ENCODE data around the gene G3BP2.
A peak's percentile ranks its signal among the peaks of the same experiment; 100 is the strongest.

G3BP2 gene

DNA sequence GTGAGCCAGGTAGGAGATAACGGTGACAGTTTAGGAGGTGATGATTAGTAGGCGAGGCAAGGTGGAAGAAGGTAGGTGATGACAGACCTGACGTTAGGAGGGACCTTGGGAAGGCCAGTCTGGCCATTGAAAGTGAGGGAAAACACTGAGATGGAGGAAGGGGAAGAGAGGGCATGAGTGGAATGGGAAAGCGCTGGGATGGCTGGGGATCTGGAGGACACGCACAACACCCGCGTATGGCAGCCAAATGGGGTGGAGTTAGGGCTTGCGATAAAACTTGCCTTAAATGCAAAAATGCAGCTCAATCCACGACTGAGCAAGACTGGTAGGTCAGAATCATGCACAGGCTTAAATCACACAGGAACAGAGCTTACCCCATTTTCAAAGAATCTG is 42.3 kb downstream of the G3BP2 start:
- Histone ChIP-seq H3K9me3 (ENCODE audit: insufficient read depth, low read length) (no peaks in the 10 kb centered on the region), H4K20me1 (ENCODE audit: insufficient read depth, low read length) (no peaks in the 10 kb centered on the region), H3K36me3 (replicated peaks; ENCODE audit: low read depth, low read length) (no peaks in the 10 kb centered on the region), H3K27ac (ENCODE audit: low read length) (no peak overlapping the region), H3K9ac (ENCODE audit: low read length) (peak overlapping the region; percentile 59), H3K79me2 (ENCODE audit: low read length) (no peaks in the 10 kb centered on the region), H3K4me2 (ENCODE audit: low read length) (peak overlapping the region; percentile 90), H3K4me3 (ENCODE audit: low read length) (peak overlapping the region; percentile 97), H3K4me1 (ENCODE audit: low read length) (peaks cover 10% of the 10 kb centered on the region), H2AFZ (ENCODE audit: low read depth, low read length) (peak overlapping the region; percentile 98), H3K27me3 (ENCODE audit: low read depth, low read length) (no peaks in the 10 kb centered on the region)
- no peak for TF ChIP-seq EZH2phosphoT487 (IDR thresholded peaks at IDR 0.05; ENCODE audit: low read depth)
- TF ChIP-seq, protein P1, sequence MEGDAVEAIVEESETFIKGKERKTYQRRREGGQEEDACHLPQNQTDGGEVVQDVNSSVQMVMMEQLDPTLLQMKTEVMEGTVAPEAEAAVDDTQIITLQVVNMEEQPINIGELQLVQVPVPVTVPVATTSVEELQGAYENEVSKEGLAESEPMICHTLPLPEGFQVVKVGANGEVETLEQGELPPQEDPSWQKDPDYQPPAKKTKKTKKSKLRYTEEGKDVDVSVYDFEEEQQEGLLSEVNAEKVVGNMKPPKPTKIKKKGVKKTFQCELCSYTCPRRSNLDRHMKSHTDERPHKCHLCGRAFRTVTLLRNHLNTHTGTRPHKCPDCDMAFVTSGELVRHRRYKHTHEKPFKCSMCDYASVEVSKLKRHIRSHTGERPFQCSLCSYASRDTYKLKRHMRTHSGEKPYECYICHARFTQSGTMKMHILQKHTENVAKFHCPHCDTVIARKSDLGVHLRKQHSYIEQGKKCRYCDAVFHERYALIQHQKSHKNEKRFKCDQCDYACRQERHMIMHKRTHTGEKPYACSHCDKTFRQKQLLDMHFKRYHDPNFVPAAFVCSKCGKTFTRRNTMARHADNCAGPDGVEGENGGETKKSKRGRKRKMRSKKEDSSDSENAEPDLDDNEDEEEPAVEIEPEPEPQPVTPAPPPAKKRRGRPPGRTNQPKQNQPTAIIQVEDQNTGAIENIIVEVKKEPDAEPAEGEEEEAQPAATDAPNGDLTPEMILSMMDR (IDR thresholded peaks at IDR 0.05; ENCODE audit: low read depth, low read length), result no peak

DNA sequence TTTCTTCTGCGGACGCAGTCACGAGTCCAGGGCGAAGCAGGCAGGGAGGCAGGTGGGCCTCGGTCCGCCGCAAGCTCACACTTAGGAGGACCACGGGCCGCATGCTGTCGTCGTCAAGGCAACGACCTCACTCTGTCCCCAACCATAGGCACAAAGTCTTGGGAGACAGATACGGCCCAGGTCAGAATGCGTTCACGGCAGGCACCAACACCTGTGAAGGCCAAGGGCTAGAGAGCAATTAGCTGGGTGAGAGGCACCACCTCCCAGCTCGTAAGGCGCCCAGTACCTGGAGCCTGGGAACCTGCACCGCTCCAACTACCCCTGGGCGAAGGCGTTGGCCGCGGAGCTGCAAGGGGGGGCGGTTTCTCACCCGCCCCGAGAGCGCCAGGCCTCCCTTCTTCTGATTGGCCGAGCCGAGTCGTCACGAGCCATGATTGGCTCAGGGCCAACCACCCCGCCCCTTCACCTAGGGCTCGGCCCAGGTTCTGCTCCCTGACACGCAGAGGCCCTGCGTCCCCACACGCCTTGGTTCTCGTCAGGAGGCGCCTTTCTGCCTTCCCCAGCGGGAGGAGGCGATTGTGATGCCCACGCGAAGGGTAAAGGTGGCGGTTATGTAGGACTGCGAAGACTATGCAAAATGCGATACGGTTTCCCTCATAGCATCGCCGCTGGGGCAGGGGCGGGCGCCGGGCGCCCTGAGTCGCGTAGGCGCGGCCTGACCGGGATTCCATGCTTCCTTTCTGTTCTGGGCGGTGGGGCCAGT is 42.9 kb downstream of the G3BP2 start, which contains the start of gene CDKL2:
TSS of gene CDKL2 (minus strand) at position 355 of the 763 bp plus-strand sequence. CDS start 4,540 bp downstream, outside the sequence.
- H3K4me2 ChIP-seq (ENCODE audit: low read length), result peak within 1 kb of the TSS; percentile 90
- peak within 1 kb of the TSS; percentile 97 for H3K4me3 ChIP-seq (ENCODE audit: low read length)
- no peaks in the 10 kb centered on the region for H3K36me3 ChIP-seq (replicated peaks; ENCODE audit: low read depth, low read length)
- H3K9ac ChIP-seq (ENCODE audit: low read length), result peak within 1 kb of the TSS; percentile 59
- H3K27ac ChIP-seq (ENCODE audit: low read length), result no peak within 1 kb of the TSS
- H3K27me3 ChIP-seq (ENCODE audit: low read depth, low read length), result no peaks in the 10 kb centered on the region
- TF ChIP-seq EZH2phosphoT487 (IDR thresholded peaks at IDR 0.05; ENCODE audit: low read depth), result no peak
- TF ChIP-seq, protein P1 (IDR thresholded peaks at IDR 0.05; ENCODE audit: low read depth, low read length), result no peak
- H3K9me3 ChIP-seq (ENCODE audit: insufficient read depth, low read length), result no peaks in the 10 kb centered on the region
- no peaks in the 10 kb centered on the region for H3K79me2 ChIP-seq (ENCODE audit: low read length)
- peak within 1 kb of the TSS; percentile 98 for H2AFZ ChIP-seq (ENCODE audit: low read depth, low read length)
- H3K4me1 ChIP-seq (ENCODE audit: low read length), result peaks cover 10% of the 10 kb centered on the region
- H4K20me1 ChIP-seq (ENCODE audit: insufficient read depth, low read length), result no peaks in the 10 kb centered on the region

DNA sequence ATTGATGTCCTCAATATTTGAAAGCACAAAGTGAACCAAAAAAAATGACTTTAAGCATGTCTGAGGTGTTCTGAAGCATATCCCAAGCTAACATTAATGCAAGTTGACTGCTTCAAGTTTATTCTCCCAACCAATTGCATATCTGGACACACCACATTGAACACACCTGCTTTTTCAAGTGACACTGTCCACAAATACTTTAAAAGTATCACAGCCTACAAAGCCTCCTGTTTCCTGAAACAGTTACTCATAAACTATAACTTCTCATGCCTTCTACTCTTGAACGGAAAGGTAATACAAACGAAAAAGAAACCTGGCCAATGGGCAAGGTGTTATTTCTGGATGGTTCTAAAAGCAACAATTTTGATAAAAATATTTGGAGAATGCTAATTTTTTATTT is 44.0 kb downstream of the G3BP2 start:
- Histone ChIP-seq H2AFZ (ENCODE audit: low read depth, low read length) (no peak overlapping the region), H3K9me3 (ENCODE audit: insufficient read depth, low read length) (no peaks in the 10 kb centered on the region), H3K36me3 (replicated peaks; ENCODE audit: low read depth, low read length) (no peaks in the 10 kb centered on the region), H3K27me3 (ENCODE audit: low read depth, low read length) (no peaks in the 10 kb centered on the region), H4K20me1 (ENCODE audit: insufficient read depth, low read length) (no peaks in the 10 kb centered on the region), H3K27ac (ENCODE audit: low read length) (no peak overlapping the region), H3K4me2 (ENCODE audit: low read length) (no peak overlapping the region), H3K79me2 (ENCODE audit: low read length) (no peaks in the 10 kb centered on the region), H3K4me1 (ENCODE audit: low read length) (peaks cover 10% of the 10 kb centered on the region), H3K9ac (ENCODE audit: low read length) (no peak overlapping the region), H3K4me3 (ENCODE audit: low read length) (no peak overlapping the region)
- TF ChIP-seq EZH2phosphoT487 (IDR thresholded peaks at IDR 0.05; ENCODE audit: low read depth), result no peak
- TF ChIP-seq, protein P1 (IDR thresholded peaks at IDR 0.05; ENCODE audit: low read depth, low read length), result no peak

DNA sequence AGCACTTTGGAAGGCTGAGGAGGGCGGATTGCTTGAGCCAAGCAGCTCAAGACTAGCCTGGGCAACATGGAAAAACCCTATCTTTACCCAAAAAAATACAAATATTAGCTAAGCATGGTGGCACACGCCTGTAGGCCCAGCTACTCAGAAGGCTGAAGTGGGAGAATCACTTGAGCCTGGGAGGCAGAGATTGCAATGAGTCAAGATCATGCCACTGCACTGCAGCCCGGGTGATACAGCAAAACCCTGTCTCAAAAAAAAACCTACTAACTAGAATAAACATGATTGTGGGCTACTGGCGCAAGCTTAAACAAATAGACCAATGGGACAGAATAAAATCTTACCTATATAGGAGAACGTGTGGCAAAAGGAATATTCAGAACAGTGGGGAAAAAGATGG is 50.2 kb downstream of the G3BP2 start:
- Histone ChIP-seq H3K9me3 (ENCODE audit: insufficient read depth, low read length) (no peaks in the 10 kb centered on the region), H3K4me1 (ENCODE audit: low read length) (no peaks in the 10 kb centered on the region), H4K20me1 (ENCODE audit: insufficient read depth, low read length) (no peaks in the 10 kb centered on the region), H3K4me2 (ENCODE audit: low read length) (no peak overlapping the region), H2AFZ (ENCODE audit: low read depth, low read length) (no peak overlapping the region), H3K27ac (ENCODE audit: low read length) (no peak overlapping the region), H3K36me3 (replicated peaks; ENCODE audit: low read depth, low read length) (no peaks in the 10 kb centered on the region), H3K79me2 (ENCODE audit: low read length) (no peaks in the 10 kb centered on the region), H3K27me3 (ENCODE audit: low read depth, low read length) (no peaks in the 10 kb centered on the region), H3K9ac (ENCODE audit: low read length) (no peak overlapping the region), H3K4me3 (ENCODE audit: low read length) (no peak overlapping the region)
- no peak for TF ChIP-seq EZH2phosphoT487 (IDR thresholded peaks at IDR 0.05; ENCODE audit: low read depth)
- TF ChIP-seq, protein P1 (IDR thresholded peaks at IDR 0.05; ENCODE audit: low read depth, low read length), result no peak
